IMR-90 (cell line): Measurements from ENCODE around the gene RUNX3. TPM values are rescaled to one million over a fixed set of nuclear protein-coding genes. Genes with fewer than 3 reads are reported as not detected.

Experiments used
- ATAC-seq: fragments of 200-7000 bp; cut with Tn5 transposase; 2 replicates; pipeline ENCODE4 v1.9.1; 2020; ENCODE audit warnings: low read depth, mild to moderate bottlenecking, moderate library complexity
- BruUV-seq: library from RNA; stranded (reverse); fragments of 400-500 nt; replicated peaks from 2 replicates; lab custom pipeline; 2021; lab: Mats Ljungman, UMichigan
- CTCF ChIA-PET: fragments of 300-600 bp; formaldehyde crosslinking; extraction: SDS; loops from one replicate; lab custom pipeline; 2021; ENCODE audit warnings: antibody characterized with exemption; lab: Yijun Ruan, JAX
- POLR2A ChIA-PET: fragments of 300-600 bp; sonication (Branson Sonifier 250); formaldehyde crosslinking; loops from one replicate; lab custom pipeline; 2022; ENCODE audit warnings: antibody characterized with exemption; ENCODE audit not compliant: unreplicated experiment; lab: Charles Lee
- DNase-seq: peaks from one replicate; pipeline ENCODE4 v3.0.0; 2013
- H2AFZ ChIP-seq: replicated peaks from 2 replicates; pipeline ENCODE3; 2013; ENCODE audit warnings: low read length, mild to moderate bottlenecking; ENCODE audit not compliant: poor library complexity
- H2AK5ac ChIP-seq: 2 replicates; pipeline ENCODE4 v1.6.1; 2013; ENCODE audit warnings: low read depth, low read length, inconsistent platforms
- H2AK9ac ChIP-seq: replicated peaks from 2 replicates; pipeline ENCODE3; 2013; ENCODE audit warnings: mild to moderate bottlenecking, low read depth, low read length, moderate library complexity; ENCODE audit not compliant: poor library complexity
- H2BK120ac ChIP-seq: 2 replicates; pipeline ENCODE4 v1.6.1; 2013; ENCODE audit warnings: low read depth, low read length, inconsistent platforms
- H2BK15ac ChIP-seq: 3 replicates; pipeline ENCODE4 v1.6.1; 2013; ENCODE audit warnings: low read depth, low read length, inconsistent platforms
- H2BK20ac ChIP-seq: 2 replicates; pipeline ENCODE4 v1.6.1; 2013; ENCODE audit warnings: low read depth, mild to moderate bottlenecking, inconsistent platforms, low read length, moderate library complexity
- H2BK5ac ChIP-seq: 2 replicates; pipeline ENCODE4 v1.6.1; 2013; ENCODE audit warnings: mild to moderate bottlenecking, low read depth, low read length, inconsistent platforms; ENCODE audit not compliant: poor library complexity, severe bottlenecking
- H3K14ac ChIP-seq: replicated peaks from 2 replicates; pipeline ENCODE4 v1.6.1; 2013; ENCODE audit warnings: low read depth, low read length, inconsistent platforms
- H3K18ac ChIP-seq: 2 replicates; pipeline ENCODE4 v1.6.1; 2013; ENCODE audit warnings: low read depth, low read length, control low read depth
- H3K23ac ChIP-seq: 2 replicates; pipeline ENCODE4 v1.6.1; 2013; ENCODE audit warnings: low read depth, low read length, inconsistent platforms
- H3K27ac ChIP-seq: 2 replicates; pipeline ENCODE4 v1.5.1; 2013; ENCODE audit warnings: mild to moderate bottlenecking, control low read depth, low read length; ENCODE audit not compliant: insufficient read depth
- H3K27me3 ChIP-seq: 2 replicates; pipeline ENCODE4 v1.6.1; 2013; ENCODE audit warnings: low read length; ENCODE audit not compliant: control insufficient read depth, insufficient read depth
- H3K36me3 ChIP-seq: 2 replicates; pipeline ENCODE4 v1.6.1; 2013; ENCODE audit warnings: low read length, mixed read lengths; ENCODE audit not compliant: control insufficient read depth, insufficient read depth
- H3K4ac ChIP-seq: 2 replicates; pipeline ENCODE4 v1.6.1; 2013; ENCODE audit warnings: low read depth, low read length, inconsistent platforms
- H3K4me1 ChIP-seq: 2 replicates; pipeline ENCODE4 v1.6.1; 2013; ENCODE audit warnings: low read length, mixed read lengths; ENCODE audit not compliant: control insufficient read depth, insufficient read depth
- H3K4me2 ChIP-seq: 2 replicates; pipeline ENCODE4 v1.6.1; 2013; ENCODE audit warnings: low read depth, mild to moderate bottlenecking, control low read depth, low read length, moderate library complexity
- H3K4me3 ChIP-seq: 2 replicates; pipeline ENCODE4 v1.5.1; 2013; ENCODE audit warnings: low read depth, mild to moderate bottlenecking, control low read depth, low read length, moderate library complexity; ENCODE audit not compliant: insufficient read depth
- H3K56ac ChIP-seq: 2 replicates; pipeline ENCODE4 v1.6.1; 2013; ENCODE audit warnings: low read length, inconsistent platforms; ENCODE audit not compliant: insufficient read depth; ENCODE audit errors: extremely low read depth
- H3K79me1 ChIP-seq, 2 experiments: 2 replicates each; pipeline ENCODE4 v1.6.1; 2013; ENCODE audit warnings: low read length in 2 of 2, inconsistent platforms in 1 of 2, low read depth in 1 of 2
- H3K9ac ChIP-seq: 2 replicates; pipeline ENCODE4 v1.6.1; 2013; ENCODE audit warnings: low read depth, low read length, control low read depth
- H3K9me1 ChIP-seq: 2 replicates; pipeline ENCODE4 v1.6.1; 2013; ENCODE audit warnings: low read length, inconsistent platforms; ENCODE audit not compliant: insufficient read depth
- H3K9me3 ChIP-seq: 2 replicates; pipeline ENCODE4 v1.6.1; 2013; ENCODE audit warnings: low read length; ENCODE audit not compliant: control insufficient read depth, insufficient read depth
- H4K20me1 ChIP-seq: 2 replicates; pipeline ENCODE4 v1.6.1; 2013; ENCODE audit warnings: low read length, inconsistent platforms; ENCODE audit not compliant: insufficient read depth
- H4K5ac ChIP-seq: 2 replicates; pipeline ENCODE4 v1.6.1; 2013; ENCODE audit warnings: mild to moderate bottlenecking, low read depth, low read length, control low read depth
- H4K8ac ChIP-seq, 2 experiments: 2 replicates each; pipeline ENCODE4 v1.6.1; 2013; ENCODE audit warnings: low read depth in 2 of 2, low read length in 2 of 2, control low read depth in 1 of 2, inconsistent platforms in 1 of 2
- H4K91ac ChIP-seq: 2 replicates; pipeline ENCODE4 v1.6.1; 2013; ENCODE audit warnings: low read depth, low read length, inconsistent platforms; ENCODE audit not compliant: insufficient read depth
- BHLHE40 ChIP-seq: fragments of 150-350 bp; IDR thresholded peaks from 2 replicates; pipeline ENCODE4 v1.6.1; 2016; ENCODE audit warnings: mild to moderate bottlenecking, low read depth, low read length
- CEBPB ChIP-seq: IDR thresholded peaks from 2 replicates; pipeline ENCODE4 v1.6.1; 2012; ENCODE audit warnings: low read depth, low read length, improper control_type of control experiment
- CHD1 ChIP-seq: IDR thresholded peaks from 2 replicates; pipeline ENCODE4 v1.6.1; 2012; ENCODE audit warnings: low read depth, low read length, improper control_type of control experiment
- CTCF ChIP-seq: conservative IDR thresholded peaks from 2 replicates; pipeline ENCODE4 v1.5.1; 2012; ENCODE audit warnings: mild to moderate bottlenecking, low read depth, low read length, improper control_type of control experiment
- ELK1 ChIP-seq: fragments of 150-350 bp; IDR thresholded peaks from 2 replicates; pipeline ENCODE4 v1.6.1; 2016; ENCODE audit warnings: low read depth, mild to moderate bottlenecking, low read length, moderate library complexity, borderline replicate concordance
- MAFK ChIP-seq: IDR thresholded peaks from 2 replicates; pipeline ENCODE4 v1.6.1; 2012; ENCODE audit warnings: low read depth, low read length, improper control_type of control experiment
- MAZ ChIP-seq: IDR thresholded peaks from 2 replicates; pipeline ENCODE4 v1.6.1; 2012; ENCODE audit warnings: low read depth, mild to moderate bottlenecking, low read length, improper control_type of control experiment, moderate library complexity, borderline replicate concordance
- NFE2L2 ChIP-seq: fragments of 150-350 bp; IDR thresholded peaks from 2 replicates; pipeline ENCODE4 v1.6.1; 2016; ENCODE audit warnings: low read depth, mild to moderate bottlenecking, low read length
- POLR2A ChIP-seq: IDR thresholded peaks from 2 replicates; pipeline ENCODE4 v1.6.1; 2012; ENCODE audit warnings: mild to moderate bottlenecking, low read depth, low read length
- RAD21 ChIP-seq: IDR thresholded peaks from 2 replicates; pipeline ENCODE4 v1.6.1; 2012; ENCODE audit warnings: low read length, improper control_type of control experiment
- RCOR1 ChIP-seq: IDR thresholded peaks from 2 replicates; pipeline ENCODE4 v1.6.1; 2012; ENCODE audit warnings: mild to moderate bottlenecking, low read length, improper control_type of control experiment; ENCODE audit not compliant: insufficient replicate concordance
- RFX5 ChIP-seq: IDR thresholded peaks from 2 replicates; pipeline ENCODE4 v1.8.0; 2012; ENCODE audit warnings: low read depth, mild to moderate bottlenecking, low read length, moderate library complexity
- SMC3 ChIP-seq: fragments of 150-350 bp; IDR thresholded peaks from 2 replicates; pipeline ENCODE4 v1.6.1; 2016; ENCODE audit warnings: low read depth, mild to moderate bottlenecking, antibody characterized with exemption, low read length, moderate library complexity
- USF2 ChIP-seq: fragments of 150-350 bp; IDR thresholded peaks from 2 replicates; pipeline ENCODE4 v1.6.1; 2017; ENCODE audit warnings: mild to moderate bottlenecking, antibody characterized with exemption, low read length, low read depth
- WGBS, 2 experiments: methylation state at CpG; one replicate each; pipeline versions ENCODE4 v1.1.5 to v1.1.7; 2013; ENCODE audit warnings: missing lambda C conversion rate in 2 of 2; ENCODE audit not compliant: insufficient read length in 1 of 2; ENCODE audit errors: extremely low coverage in 2 of 2; 5-methylcytosine and 5-hydroxymethylcytosine counted together
- dilution Hi-C: fragments of 300-500 bp; cut with HindIII; formaldehyde crosslinking; loops from one replicate; pipeline ENCODE4 v1.14.3; 2018; ENCODE audit warnings: low sequenced_read_pairs; ENCODE audit not compliant: unreplicated experiment
- in situ Hi-C: fragments of 300-500 bp; cut with MboI; formaldehyde crosslinking; loops from 3 replicates; pipeline ENCODE4 v1.14.3; 2019; ENCODE audit warnings: low sequenced_read_pairs, inconsistent platforms, mixed read lengths
- intact Hi-C: fragments of 100-400 bp; cut with micrococcal nuclease; formaldehyde crosslinking; loops from 2 replicates; pipeline ENCODE4 v1.10.0; 2022
- polyA plus RNA-seq, 3 experiments: library from polyadenylated mRNA; depleted of rRNA; stranded (reverse); fragments of >200 nt; gene quantifications; 2 replicates each; pipeline ENCODE4 v1.2.3, GENCODE V29; 2012; ENCODE audit warnings: low replicate concordance in 1 of 3
- total RNA-seq: library from RNA; depleted of rRNA; stranded (reverse); fragments of >200 nt; gene quantifications from 2 replicates; pipeline ENCODE4 v1.2.3, GENCODE V29; 2012

The RUNX3 gene
- total and polyA plus RNA-seq, 2 of the 4 experiments (the other 2 are of a cell fraction): 0.07 TPM; not detected in 1

GRCh38 chr1:24921938-24922662 lies 8.0 kb downstream of the RUNX3 start:
- Histone ChIP-seq H3K36me3 (no peaks in the 10 kb centered on the region), H2BK5ac (no peak overlapping the region)
- no peak for ATAC-seq

More at GRCh38 chr1:24921938-24922662, 8.0 kb downstream of the RUNX3 start:
- Histone ChIP-seq H3K9me3 (peaks cover 2% of the 10 kb centered on the region; the same call in 1 of the 2 replicates), H3K14ac (no peak overlapping the region), H3K4me3 (no peak overlapping the region), H3K18ac (no peak overlapping the region), H2AFZ (no peak overlapping the region), H3K79me1 (no peaks in the 10 kb centered on the region), H2AK9ac (no peak overlapping the region), H2BK120ac (no peak overlapping the region), H3K4me2 (no peak overlapping the region), H3K56ac (no peak overlapping the region), H4K8ac (no peak overlapping the region), H3K9ac (no peak overlapping the region), H4K20me1 (peaks cover 3% of the 10 kb centered on the region; the same call in 1 of the 2 replicates), H2AK5ac (no peak overlapping the region), H3K9me1 (peaks cover 14% of the 10 kb centered on the region), H4K5ac (no peak overlapping the region), H2BK15ac (no peak overlapping the region), H3K4ac (no peak overlapping the region), H3K23ac (no peak overlapping the region), H3K27me3 (peaks cover 41% of the 10 kb centered on the region), H4K91ac (no peak overlapping the region), H2BK20ac (no peak overlapping the region), H3K27ac (no peak overlapping the region), H3K4me1 (no peaks in the 10 kb centered on the region)
- DNase-seq: no peak
- no TSS peak for BruUV-seq
- POLR2A ChIA-PET: no interaction called here
- intact Hi-C loops: loop anchor here (5.0 kb wide), 1 partner anchor 60 kb away; no protein-coding TSS in a partner anchor
- CTCF ChIA-PET: no interaction called here
- in situ Hi-C loops: no loop called here
- 96% methylated on average over 5 of the region's 9 CpGs; no CpG with 5 or more reads in 1 of the 2 experiments for WGBS, 2 experiments
- TF ChIP-seq NFE2L2: no peak
- TF ChIP-seq ELK1: no peak
- TF ChIP-seq RAD21: no peak
- TF ChIP-seq RFX5: no peak
- no peak for TF ChIP-seq USF2
- TF ChIP-seq CHD1: no peak
- TF ChIP-seq MAZ: no peak
- TF ChIP-seq CEBPB: no peak
- TF ChIP-seq MAFK: no peak
- TF ChIP-seq RCOR1: no peak
- TF ChIP-seq CTCF: no peak
- no peak for TF ChIP-seq SMC3
- no peak for TF ChIP-seq POLR2A
- TF ChIP-seq BHLHE40: no peak
- dilution Hi-C loops: no loop called here
